H1 (cell line): ENCODE measurements around the gene BAZ2B. TPM values are rescaled to one million over a fixed set of nuclear protein-coding genes. Genes with fewer than 3 reads are reported as not detected.

Source experiments
- JUND ChIP-seq: IDR thresholded peaks from 2 replicates; pipeline ENCODE4 v1.6.1; 2011; ENCODE audit warnings: mild to moderate bottlenecking, improper control_type of control experiment, low read length
- KDM1A ChIP-seq: fragments of 200-600, 300-600 bp; sonication (generic); IDR thresholded peaks from 2 replicates; pipeline ENCODE4 v1.7.1; 2016; ENCODE audit warnings: mild to moderate bottlenecking, low read length, borderline replicate concordance
- RXRA ChIP-seq: IDR thresholded peaks from 2 replicates; pipeline ENCODE4 v1.6.1; 2011; ENCODE audit warnings: low read depth, mild to moderate bottlenecking, low read length, moderate library complexity; ENCODE audit not compliant: insufficient read depth
- TAF7 ChIP-seq: optimal IDR thresholded peaks from 2 replicates; pipeline ENCODE3; 2011; ENCODE audit warnings: low read depth, mild to moderate bottlenecking, inconsistent platforms, low read length, moderate library complexity, borderline replicate concordance
- TEAD4 ChIP-seq: IDR thresholded peaks from 2 replicates; pipeline ENCODE4 v1.6.1; 2012; ENCODE audit warnings: low read depth, low read length, inconsistent platforms, mixed read lengths
- ZNF274 ChIP-seq: IDR thresholded peaks from 2 replicates; pipeline ENCODE4 v1.7.0; 2012; ENCODE audit warnings: low read length, borderline replicate concordance; ENCODE audit errors: extremely low read depth
- polyA plus RNA-seq, 7 experiments: library from polyadenylated mRNA; depleted of rRNA in 3 of 7; stranded (reverse) in 5 of 7; unstranded in 2 of 7; fragments of >200 nt in 5 of 7; fragments of 200-250 nt in 2 of 7; gene quantifications; 1 replicate in 5 of 7; 2 replicates in 1 of 7; 4 replicates in 1 of 7; pipeline versions ENCODE4 v1.2.1 to v1.2.3, GENCODE V29; 2011 to 2013; ENCODE audit warnings: missing spikeins in 2 of 7, mixed read lengths in 2 of 7
- total RNA-seq: library from RNA; stranded (reverse); fragmentation: NEBNext Ultra II Directional; extraction: Animal tissue kit (Norgen Biotek cat#: 25700); gene quantifications from 2 replicates; pipeline ENCODE4 v1.2.1, GENCODE V29; 2021

Gene BAZ2B
- total and polyA plus RNA-seq, 2 of the 8 experiments (the other 6 are each of a cell fraction or from before 2014, with no cell fraction given) = 15.2 to 46.3 TPM

DNA sequence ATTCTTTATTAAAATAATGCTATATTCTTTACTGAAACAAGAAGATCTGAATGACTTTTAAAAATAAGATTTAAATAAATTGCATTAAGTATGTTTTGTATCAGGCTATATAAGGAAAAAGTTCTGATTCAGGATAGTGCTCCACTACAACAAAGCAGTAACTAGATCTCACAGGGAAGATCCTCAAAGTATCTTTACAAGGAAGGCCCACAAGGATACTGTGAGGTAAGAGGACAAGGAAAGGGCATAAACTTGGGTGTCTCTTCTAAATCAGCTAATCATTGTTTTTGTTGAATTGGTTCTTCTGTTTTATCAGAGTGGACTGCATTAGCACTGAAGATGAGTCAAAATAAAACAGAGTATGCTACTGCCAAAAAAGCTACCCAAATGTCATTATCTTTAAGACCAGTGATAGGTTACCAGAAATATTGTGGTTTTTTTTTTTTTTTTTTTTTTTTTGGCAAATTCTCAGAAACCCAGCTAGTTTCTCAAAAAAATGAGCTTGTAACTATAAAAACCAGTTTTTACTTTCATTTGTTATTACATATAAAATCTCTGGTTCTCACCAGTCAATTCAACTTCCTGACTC, 160.9 kb downstream of the BAZ2B start (continued):
- TF ChIP-seq ZNF274 = no peak
- TF ChIP-seq TAF7 = no peak
- TF ChIP-seq RXRA = no peak
- no peak for TF ChIP-seq TEAD4
- no peak for TF ChIP-seq JUND
- no peak for TF ChIP-seq KDM1A
